RPMI7951 (cell line): ENCODE measurements around the gene DUSP6. TPM values are rescaled to one million over a fixed set of nuclear protein-coding genes. Genes with fewer than 3 reads are reported as not detected.

ENCODE experiments used
- DNase-seq: peaks from one replicate; pipeline ENCODE4 v3.0.0-alpha.2; 2012; ENCODE audit warnings: low read depth
- total RNA-seq: library from RNA; depleted of rRNA; stranded (reverse); fragments of >200 nt; shearing (Covaris generic); gene quantifications from 2 replicates; pipeline ENCODE4 v1.2.3, GENCODE V29; 2014; rRNA removed

The DUSP6 gene, protein sequence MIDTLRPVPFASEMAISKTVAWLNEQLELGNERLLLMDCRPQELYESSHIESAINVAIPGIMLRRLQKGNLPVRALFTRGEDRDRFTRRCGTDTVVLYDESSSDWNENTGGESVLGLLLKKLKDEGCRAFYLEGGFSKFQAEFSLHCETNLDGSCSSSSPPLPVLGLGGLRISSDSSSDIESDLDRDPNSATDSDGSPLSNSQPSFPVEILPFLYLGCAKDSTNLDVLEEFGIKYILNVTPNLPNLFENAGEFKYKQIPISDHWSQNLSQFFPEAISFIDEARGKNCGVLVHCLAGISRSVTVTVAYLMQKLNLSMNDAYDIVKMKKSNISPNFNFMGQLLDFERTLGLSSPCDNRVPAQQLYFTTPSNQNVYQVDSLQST
- 36.3 and 39.8 TPM in 2 replicates for total RNA-seq

DNA sequence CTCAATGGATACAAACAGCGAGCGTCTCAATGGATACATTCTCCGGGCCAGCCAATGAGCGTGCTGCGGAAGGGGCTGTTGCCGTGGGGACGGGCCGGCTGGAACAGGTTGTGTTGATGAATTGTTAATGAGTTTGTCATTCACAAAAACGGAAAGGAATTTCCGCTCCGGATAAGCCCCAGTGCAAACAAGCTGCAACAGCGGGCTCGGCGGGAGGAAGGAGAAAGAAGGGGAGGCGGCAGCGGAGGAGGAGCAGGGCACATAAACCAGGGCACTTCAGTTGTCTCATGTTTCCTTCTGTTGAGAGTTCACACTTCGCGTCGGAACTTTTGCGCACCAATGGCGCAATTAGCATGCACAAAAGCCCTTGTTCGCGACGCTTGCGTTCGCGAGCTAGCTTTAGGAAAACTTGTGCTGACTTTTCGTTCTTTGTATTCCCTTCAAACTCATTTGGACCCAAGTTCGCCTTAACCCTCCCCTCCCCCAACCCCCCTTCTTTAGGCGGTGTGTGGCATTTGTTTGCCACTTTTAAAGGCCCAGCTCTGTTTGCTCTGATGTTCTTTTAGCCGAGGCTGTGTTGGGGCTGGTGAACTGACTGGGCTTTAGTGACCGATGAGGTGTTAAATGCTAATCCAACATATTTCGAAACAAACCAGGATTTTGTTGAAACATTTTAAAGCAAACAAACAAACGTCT, at the start of gene DUSP6:
Gene DUSP6, minus strand, starts transcription at position 10 of the 696 bp plus-strand sequence. CDS start 462 bp downstream, outside the sequence.
- peak; percentile 99 for DNase-seq

DNA sequence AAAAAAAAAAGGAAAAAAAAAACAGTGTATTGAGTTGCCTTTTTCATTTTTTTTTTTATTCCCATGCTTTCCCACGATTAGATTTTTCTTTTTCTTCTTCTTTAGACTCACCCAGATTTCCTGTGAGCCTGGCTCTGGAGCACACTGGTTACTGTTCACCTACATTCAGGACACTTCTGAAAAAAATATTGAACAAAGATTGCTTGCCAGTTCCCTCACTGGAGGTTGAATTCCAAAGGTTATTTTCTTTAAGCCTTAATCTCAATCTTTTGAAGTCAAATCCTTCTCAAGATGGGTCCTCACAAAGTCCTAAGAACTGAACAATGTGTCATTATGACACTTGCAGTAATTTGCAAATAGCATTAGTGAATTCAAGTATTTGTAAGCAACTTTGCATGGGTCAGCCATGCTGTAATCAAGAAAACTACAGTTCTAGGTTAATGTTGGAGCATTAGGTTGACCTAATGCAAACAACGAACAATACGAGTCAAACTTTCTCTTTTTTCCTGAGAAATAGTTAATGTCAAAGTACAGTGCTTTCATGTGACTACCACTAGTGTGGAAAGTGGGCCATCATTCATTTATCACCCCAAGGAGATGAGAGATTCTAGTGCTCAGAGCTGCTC, 49.2 kb upstream of the DUSP6 start:
- no peak for DNase-seq

DNA sequence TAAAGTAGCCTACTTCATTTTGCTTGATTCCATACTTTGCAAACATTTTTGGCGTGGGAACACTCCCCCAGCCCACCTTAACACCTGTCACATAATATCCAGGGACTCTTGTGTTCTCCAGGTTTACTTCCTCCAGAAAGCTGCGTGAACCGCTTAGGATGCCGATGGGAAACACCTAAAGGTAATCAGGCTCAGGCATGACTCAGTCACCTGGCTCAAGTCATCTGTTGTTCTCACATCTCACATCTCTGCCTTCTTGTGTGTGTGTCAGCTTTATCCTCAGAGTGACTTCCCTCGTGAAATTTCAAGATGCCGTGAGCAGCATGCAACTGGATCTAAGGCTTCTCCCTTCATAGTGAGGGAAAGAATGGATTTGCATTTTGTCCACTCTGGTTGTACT, 48.1 kb upstream of the DUSP6 start:
- DNase-seq, result no peak

DNA sequence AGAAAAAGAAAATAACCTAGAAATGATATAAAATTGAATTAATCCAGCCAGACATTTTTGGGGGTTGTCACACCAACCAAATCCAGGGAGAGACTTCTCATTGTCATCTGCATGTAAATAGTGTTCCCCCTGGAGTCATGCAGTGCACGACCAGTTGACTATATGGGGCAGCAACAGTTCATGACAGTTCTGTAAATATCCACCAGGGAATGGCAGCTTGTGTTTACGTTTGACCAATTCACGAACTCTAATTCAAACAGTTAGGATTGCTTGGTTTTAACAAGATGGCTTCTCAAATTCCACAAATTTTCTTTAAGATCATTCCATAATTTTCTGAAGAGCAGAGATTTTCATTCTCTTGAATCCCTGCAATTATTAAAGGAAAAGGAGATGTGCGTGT, 43.4 kb upstream of the DUSP6 start:
- no peak for DNase-seq

DNA sequence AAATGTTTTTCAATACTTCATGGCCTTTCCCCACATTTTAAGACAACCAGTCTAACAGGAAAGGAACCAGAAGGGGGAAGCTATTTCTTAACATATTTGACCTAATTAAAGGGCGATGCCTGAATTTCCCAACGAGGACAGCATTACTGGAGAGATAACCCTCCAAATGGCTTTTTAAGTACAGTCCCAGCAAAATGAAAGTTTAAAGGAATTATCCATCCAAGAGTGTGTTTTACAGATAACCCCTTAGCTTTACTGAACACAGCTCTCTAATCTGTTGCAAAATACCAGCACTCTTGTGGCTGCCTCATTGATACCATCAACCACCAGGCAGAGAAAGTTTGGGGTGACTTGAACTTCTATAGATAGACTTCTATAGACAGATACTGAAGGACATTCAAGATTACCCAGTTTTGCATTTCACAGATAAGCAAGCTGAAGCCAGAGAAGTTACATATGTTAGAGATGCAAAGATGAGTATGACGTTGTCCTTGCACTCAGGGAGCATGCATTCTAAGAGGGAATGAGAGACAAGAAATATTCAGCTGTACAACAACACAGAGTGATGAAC, 41.3 kb upstream of the DUSP6 start:
- no peak for DNase-seq

DNA sequence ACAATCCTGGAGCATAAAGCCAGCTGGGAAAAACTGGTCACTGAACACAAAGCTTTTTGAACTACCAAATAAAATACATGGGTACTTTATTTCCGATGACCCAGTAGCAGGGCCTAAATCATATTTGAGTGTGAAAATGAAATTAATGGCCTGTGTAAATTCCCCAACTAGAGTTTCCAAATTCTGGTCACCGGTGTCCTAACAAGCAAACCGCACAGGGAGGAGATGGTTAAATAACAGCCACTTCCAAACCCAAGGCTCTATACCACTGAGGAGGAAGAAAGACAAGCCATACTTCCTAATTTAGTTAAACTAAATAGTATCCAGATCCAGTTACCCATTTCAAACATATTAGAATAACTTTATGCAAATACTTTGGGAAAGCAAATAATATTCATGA, 40.1 kb upstream of the DUSP6 start:
- DNase-seq, result no peak

DNA sequence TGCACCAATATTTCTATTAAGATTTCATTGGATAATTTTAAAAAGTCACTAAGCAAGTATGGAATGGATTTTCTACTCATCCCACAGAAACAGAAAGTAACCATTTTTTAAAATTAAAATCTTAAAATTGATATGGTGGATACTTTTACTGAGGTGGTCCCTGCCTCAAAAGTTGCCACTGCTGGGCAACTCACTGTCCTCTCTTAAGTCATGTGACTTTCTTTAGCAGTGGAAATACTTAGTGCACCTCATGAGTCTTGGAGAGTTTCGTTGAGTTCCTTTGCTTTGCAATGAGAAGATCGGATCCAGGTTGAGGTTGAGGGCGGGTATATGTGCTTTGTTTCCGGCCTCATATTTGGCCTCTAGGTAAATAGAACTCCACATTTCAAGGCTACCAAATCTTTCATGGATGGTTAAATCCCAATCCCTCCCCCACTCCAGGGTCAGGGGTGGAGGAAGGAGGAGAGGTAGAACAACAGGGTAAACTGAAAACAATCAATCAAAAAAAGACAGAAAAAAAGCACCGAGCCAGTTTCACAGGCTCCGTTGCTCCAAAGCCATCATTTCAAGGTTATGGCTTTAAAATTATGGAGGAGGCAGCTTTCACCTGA, 39.5 kb upstream of the DUSP6 start:
- no peak for DNase-seq

DNA sequence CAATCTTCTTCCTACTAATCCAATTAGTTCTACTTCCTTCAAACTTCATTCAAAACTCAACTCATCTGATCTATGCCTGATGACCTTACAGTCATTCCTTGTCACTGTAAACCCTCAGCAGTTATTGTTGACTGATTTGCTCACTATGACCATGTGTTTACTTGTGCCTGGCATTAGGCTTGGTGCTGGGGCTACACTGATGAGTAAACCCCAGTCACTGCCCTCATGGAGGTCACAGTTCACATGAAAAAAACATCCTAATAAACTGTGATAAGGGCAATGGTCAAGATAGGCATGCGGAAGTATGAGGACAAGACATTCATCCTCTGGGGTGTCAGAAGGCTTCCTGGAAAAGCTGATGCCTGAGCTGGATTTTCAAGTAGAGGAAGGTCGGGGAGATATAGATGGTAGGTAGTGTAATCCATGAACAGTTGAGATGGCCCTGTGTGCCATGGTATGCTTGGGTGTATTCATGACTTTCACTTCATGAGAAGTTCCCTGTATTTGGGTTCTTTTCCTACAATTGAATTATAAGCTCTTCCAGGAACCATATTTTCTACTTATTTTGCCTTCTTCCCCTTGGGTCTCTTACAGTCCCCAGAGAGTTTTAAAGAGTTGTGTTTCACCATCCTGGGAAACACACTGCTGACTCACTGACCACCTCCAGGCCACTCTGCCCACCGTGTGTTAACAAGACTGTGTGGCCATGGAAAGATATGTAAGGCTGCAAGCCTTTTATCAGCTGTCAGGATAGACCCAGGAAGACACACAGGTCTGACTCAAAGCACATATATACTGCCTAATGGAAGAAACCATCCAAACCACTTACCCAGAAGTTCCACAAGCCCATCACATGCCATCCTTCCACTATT, 38.7 kb upstream of the DUSP6 start:
- DNase-seq, result peak; percentile 88

DNA sequence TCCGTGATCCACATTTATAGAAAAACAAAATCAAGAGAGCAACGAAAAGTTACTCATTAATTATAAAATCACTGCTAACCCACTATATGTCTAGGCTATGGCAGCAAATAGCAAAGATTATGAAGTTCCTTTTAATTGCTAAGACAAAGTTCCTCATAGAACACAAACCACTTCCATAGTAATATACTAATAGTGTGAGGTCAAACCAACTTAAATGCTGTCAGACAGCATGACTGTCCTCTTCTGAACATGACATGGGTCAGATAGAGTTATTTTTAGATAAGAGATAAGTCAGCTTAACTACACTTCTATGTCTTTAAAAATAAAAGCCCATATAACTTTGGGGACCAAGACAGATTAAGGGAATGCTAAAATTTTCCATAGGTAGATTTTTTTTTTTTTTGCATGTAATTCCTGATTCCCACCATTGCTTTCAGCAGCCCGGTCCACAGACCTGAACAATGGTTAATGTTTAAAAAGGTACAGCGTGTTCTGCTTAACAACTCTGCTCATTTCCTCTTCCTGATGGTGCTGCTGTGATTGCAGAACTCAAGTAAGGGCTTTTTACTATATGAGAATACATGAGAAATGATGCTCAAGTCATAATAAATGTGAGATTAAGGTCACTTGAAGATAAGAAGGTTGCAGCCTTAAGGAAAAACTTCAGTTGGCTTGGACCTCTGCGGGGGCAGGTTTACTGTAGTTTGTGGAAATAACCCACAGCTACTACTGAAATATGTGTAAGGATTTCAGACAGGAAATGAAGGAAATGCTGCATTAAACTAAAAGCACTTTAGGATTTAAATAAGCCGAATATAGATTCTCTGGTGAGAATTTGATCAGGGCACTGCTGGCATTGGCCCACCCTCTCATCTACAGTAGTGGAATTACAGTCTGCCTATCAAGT, 37.7 kb upstream of the DUSP6 start:
- DNase-seq, result no peak

DNA sequence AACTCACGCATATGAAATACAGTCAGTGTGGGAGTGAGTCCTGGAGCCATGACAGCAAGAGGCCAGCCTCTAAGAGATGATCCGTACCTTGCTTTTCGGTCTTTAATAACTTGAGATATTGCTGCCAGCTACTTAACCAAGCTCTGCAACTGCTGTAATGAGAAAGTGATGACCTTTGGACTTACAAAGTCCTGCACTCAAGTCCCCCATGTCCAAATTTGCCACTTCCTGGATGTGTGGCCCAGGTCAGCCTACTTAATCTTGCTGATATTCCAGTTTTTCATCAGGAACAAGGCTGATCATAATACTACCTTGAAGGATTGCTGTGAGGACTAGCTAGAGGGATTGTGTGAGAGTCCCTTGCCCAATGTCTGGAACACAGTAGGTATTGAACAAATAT, 33.8 kb upstream of the DUSP6 start:
- no peak for DNase-seq

DNA sequence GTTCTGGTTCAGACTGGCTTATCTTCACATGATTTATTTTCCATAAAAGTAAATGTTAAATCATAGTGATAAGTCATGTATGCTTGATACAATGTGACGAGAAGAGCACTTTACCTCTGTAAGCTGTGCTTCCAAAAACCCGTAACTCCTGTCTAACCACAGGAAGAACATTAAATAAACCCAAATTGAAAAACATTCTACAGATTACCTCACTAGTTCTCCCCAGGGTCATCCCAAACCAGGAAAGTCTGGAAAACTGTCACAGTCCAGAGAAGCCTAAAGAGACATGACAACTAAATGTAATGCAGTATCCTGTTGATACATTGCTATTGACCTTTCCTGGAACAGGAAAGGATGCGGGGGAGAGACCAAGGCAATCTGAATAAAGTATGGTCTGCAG, 32.5 kb upstream of the DUSP6 start:
- no peak for DNase-seq

DNA sequence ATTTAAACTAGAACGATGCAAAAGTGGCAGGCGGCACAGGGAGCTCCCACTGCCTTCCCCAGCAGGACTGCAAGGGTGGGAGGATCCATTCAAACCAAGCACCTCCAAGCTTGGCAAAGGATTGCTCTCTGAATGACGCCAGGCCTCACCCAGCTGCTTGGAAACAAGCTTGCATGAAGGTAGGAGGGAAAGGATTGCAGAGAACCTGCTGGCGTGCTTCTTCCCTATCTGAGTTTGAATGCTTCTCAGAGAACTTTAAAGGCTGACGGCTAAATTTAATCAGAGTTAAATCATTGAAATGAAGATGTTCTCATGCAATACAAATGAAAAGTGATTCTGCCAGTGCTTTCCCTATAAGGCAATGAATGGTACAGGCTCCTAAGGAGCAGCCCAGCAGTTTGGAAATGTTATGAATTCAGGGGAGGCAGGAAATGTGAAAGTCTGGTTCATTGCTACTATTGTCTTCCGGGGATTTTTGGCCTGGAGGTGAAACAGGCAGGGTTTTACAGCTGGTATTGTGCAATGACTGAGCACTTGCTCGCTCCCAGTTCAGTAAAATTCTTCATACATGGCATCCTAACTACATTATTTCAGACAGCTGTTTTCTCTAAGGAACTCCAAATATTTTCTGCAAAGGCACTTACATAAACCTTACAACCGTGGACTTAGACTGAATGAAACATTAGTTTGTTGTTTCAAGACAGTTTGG, 31.9 kb upstream of the DUSP6 start:
- DNase-seq, result peak; percentile 89

DNA sequence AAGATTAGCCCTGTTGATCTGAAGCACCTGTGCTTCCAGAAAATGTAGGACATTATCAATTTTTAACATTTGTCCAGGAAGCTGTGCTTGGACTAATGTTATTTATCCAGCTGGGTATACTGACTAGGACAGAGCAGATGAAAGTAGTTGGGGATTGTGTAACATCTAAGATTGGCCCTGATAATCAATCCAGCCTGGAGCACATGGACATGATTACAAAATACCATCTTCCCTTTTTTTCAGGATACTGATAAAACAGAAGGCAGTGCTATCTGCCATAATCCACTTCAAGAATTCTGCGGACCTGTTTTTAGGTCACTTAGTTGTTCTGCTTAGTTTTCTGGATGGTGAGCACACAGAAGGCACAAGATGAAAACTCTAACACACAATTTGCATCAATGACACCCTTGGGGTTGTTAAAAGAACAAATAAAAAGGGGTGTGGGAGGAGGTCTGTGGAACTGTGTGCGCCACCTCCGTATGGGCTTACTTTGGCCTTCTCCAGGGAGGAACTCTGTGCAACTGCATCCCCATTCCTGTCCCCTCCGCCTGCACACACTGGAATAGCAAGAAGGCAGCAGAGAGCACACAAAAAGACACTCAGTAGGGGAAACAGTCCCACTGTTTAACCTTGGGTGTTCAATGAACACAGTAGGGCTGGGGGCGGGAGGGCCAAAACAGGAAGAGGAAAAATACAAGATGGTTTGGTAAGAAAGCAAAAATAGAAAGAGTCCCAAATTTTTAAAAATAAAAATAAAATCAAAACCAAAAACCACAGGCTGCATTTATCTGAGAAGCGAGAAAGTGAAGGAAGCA, 31.1 kb upstream of the DUSP6 start:
- DNase-seq, result peak; percentile 26

DNA sequence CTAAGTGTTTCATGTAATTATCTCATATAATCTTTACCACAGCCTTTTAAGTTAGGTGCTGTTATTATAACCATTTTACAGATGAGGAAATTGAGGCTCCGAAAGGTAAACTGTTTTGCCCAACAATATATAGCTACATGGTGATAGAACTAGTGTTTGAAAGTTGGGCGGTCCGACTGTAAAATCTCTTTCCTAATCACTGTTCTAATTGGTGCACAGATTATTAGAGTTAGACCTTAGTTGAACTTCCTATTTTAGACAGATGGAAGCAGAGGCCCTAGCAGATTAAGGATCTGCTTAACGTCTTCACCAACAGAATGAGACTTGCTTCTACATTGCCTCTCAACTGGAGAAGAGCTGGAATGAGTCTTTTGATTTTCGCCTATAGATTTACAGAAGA, 30.0 kb upstream of the DUSP6 start:
- DNase-seq, result no peak

DNA sequence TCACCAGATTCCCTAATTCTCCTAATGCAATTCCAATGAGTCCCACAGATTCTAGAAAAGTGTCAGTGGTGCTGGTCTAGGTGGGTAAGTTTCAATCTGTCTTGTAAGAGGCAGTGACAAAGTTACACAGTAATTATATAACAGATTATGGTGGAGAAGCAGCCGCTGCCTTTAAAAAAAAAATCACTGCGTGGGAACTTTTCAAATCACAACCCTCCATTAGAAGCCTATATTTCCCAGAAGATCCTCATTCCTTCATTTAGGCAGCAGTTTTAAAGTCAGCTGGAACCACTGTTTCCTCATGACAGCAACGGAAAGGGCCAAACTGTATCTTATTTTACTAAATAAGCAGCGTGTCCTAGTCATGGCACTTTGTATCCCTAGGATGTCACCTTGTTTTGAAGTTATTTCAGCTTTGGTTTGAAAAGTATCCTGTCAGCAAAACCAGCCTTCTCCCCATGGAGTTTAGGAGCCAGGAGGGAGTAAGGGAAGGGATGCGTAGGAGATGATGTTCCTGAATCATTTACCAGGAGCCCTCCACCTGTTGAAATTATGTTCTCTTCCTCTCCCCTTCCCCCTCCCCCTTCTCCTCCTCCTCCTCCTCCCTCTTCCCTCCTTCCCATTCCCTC, 27.7 kb upstream of the DUSP6 start:
- DNase-seq, result no peak

DNA sequence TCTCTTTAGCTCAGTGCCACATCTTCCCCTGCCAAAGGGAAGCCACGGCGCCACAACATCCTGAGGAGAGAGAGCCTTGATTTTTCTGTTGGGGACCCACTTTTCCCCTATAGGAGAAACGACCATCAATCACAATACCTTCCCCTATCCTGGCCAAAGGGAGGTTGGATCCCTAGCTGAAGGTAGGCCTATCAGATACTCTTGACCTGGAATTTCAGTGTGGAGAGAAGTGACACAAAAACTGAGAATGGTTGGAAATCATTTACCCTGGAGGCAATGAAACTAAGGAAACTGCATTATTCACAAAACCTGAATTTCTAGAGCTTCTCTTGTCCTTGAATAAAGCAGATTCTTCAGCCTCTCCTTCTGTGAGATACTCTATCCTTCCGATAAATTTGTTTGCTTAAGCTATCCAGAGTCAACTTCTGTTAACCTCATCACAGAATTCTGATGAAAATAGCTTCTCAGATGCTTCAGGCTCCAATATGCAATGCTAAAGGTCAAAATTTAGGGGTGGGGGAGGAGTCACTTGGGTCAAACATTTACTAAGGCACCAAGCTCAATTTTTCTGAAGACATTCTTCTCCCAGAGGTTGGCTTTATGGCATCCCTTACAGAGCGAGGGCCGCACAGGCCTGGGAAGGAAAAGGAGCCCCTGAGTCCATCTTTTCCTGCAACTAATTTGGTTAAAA, 27.0 kb upstream of the DUSP6 start:
- DNase-seq, result no peak

DNA sequence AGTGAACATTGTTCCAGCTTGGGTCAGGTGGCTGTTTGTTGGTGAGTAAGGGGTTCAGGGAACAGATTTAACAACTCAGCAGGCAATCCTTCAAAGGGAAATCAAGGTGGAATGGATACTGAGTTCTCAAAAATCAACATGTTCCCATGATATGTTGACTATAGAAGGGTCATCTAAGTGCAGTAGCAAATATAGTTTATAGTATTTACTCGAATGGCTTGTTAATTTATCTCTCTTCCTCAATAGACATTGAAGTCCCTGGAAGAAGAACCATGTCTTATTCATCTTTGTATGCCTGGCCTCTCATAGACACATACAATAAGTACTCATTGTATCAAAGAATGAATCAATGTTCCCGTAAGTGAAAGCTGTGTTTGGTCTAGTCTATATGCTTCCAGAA, 24.5 kb upstream of the DUSP6 start:
- DNase-seq, result no peak

DNA sequence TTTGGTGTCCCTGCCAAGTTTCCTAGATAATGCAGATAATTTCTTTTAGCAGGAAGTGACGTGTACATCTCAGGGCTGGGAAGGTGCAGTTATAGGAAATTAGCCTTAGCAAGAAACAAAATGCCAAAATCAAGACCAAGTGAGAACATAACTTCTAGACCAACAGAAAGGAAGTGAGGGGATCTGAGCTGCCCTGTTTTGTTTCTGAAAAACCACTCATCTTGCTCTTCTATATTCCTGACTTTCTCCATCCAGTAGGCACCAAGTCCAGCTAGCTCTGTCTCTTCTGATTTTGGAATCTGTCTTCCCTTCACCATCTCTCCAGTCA, 23.9 kb upstream of the DUSP6 start:
- DNase-seq, result no peak
